Putamen (tissue), 1 donor: ENCODE results near the gene XIRP2.

Source experiments
- DNase-seq: peaks from one replicate; pipeline ENCODE4 v3.0.0-alpha.2; 2016; ENCODE audit warnings: low spot score

The XIRP2 gene

GRCh38 chr2:167135706-167136105 is 247.4 kb downstream of the XIRP2 start:
- DNase-seq: no peak

- DNase-seq: no peak
These were observed 248.8 kb downstream of the XIRP2 start for GRCh38 chr2:167136879-167137596.

DNA sequence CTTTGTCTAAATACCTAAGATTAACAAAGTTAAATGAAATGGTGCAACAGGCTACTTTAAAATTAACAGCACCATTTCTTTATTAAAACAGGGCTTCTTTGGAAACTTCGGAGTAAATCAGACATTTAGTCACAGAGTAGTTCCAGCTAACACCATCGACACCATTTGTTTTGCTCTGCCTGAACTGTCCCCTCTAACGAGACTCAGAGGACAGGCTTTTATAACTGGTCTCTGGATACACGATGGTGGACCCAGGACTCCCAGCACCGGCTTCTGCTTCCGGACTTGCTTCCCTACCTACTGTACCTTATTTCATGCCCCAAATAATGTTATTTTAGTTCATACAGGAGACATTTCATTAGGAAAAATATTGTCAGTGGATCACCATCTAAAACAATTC is 252.1 kb downstream of the XIRP2 start:
- no peak for DNase-seq

GRCh38 chr2:167140767-167141166 is 252.5 kb downstream of the XIRP2 start:
- no peak for DNase-seq

GRCh38 chr2:167142554-167142953 is 254.3 kb downstream of the XIRP2 start:
- DNase-seq: no peak

DNA sequence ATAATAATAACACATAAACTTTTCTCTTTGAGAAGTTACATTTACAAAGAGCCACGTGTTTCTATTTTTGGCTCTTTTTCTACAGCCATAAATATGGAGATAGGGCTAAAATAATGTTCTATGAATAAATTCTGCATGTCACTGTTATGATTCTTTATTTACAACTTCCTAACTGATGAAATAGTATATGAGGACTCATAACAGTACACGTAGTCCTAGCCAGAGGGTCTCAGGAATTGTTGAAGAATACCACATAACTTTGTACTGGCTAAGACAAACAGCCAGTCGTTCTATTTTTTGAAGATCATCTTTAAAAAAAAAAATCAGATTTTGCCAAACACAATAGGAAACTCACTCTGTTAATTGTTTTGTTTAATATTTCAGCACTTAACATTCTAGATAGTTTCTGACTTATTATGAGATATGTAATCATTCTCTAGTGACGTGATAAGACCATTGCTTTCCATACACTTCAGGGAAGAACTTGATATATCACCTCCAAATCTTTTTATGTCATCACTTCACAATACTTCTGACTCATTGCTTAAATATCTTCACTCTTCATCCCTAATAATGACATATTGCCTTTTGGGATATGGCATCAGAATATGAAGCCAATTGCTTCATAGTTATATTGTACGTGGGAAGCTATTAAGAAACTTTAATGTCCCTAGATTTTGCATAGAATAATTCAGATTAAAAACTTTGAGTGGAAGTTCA is 256.1 kb downstream of the XIRP2 start:
- DNase-seq: no peak

GRCh38 chr2:167147271-167147941 is 259.1 kb downstream of the XIRP2 start:
- DNase-seq: no peak

DNA sequence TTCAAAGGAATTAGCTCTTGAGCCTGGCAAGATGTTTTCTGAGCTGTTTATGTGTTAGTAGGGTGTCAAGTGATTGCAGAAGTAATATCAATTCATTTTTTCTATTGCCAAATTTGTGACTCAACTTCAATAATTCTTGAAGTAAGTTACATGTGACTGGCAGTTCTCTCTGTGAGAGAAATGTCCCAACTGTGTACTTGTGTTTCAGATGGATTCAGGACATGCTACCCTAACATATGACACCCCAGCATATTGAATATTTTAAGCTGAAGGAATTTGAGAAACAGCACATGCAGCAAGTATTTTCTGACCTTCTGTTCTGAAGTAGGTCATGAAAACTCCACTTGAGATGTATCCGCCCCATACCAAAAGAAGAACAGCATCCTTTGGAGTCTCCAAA is 263.6 kb downstream of the XIRP2 start:
- DNase-seq: no peak

GRCh38 chr2:167157523-167157922 is 269.2 kb downstream of the XIRP2 start:
- DNase-seq: no peak

GRCh38 chr2:167177196-167177595 is 288.9 kb downstream of the XIRP2 start:
- DNase-seq: no peak

GRCh38 chr2:167181134-167181533 is 292.9 kb downstream of the XIRP2 start:
- DNase-seq: no peak

DNA sequence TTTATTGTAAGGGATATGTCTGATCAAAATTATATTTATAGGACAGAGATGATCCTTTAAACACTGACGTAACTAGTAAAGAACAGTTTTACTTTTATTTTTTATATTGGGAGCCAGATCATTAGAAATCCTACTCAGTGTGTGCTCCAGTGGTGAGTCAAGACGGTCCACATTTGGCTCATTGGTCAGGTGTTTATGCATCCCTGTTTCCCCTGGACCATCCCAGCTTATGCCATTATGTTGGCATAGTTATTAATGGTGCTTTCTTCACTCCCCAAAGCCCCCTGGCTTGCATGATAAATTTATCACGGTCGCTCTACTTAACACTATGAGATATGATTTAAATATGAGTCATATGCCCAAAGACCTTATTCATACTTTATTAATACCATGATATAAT is 293.4 kb downstream of the XIRP2 start:
- no peak for DNase-seq

GRCh38 chr2:167182403-167182802 is 294.1 kb downstream of the XIRP2 start:
- no peak for DNase-seq

DNA sequence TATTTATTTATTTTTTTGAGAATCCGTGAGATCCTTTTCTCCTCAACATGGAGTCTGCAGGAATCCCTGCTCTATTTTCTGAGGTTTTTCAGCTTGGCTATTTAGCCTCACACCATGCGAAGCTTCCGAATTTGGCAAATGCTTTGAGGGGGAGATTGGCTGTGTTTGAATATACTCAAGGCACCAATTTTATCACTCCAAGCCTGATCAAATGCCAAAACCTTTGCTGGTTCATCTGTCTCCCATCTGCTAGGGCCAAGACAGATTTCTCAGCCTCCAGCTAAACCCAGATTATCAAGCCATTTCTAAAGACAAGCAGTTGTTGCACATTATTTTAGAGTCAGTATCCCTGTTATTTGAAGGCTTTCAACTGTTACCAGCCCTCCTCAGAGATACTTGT is 295.7 kb downstream of the XIRP2 start:
- no peak for DNase-seq

- no peak for DNase-seq
These were observed 298.2 kb downstream of the XIRP2 start for GRCh38 chr2:167186465-167186864.

DNA sequence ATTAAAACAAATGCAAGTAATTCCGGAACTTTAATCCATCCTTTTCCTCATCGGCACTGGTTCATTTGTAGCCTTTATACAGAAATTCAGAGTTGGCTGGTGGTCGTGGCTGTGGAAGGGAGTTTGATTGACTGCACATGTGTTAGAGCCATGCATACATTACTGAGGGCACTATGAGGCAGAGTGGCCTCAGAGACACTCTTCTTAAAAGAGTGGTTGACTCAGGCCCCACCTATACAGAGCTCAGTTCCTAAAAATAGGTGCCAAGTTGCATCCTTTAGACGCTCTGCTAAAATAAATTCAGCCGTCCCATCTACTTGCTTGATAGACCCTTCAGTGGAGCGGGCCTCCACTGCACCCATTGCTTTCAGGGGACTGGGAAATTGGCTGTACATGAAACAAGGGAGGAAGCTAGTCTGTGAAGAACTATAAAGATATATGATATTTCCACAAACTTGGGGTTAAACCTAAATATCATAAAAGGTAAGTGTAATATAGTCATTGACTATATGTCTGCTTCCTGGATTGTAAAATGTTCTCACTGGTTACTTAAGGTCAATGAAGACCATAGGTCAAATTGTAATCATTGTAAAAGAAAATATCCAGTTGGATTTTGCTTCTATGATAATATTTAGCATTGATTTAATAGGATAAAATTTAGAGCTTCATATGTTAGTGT is 298.9 kb downstream of the XIRP2 start:
- no peak for DNase-seq

GRCh38 chr2:167187978-167188967 is 300.0 kb downstream of the XIRP2 start:
- no peak for DNase-seq

DNA sequence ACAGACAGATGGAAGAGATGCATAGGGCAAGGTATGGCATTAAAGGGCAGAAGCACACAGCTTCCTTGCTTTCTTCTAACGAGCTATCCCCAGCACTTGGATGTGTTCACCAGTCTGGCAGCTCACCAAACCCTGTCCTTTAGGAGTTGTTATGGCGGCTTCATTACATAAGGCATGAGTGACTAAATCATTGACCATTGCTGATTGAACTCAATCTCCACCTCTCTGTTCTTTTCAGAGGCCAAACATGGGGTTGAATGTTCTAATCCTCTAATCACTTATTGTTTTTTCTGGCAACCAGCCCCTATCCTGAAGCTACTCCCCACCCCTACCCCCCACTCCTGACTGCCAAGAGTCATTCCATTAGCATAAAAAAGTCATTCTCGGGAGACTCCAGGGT is 301.8 kb downstream of the XIRP2 start:
- no peak for DNase-seq

DNA sequence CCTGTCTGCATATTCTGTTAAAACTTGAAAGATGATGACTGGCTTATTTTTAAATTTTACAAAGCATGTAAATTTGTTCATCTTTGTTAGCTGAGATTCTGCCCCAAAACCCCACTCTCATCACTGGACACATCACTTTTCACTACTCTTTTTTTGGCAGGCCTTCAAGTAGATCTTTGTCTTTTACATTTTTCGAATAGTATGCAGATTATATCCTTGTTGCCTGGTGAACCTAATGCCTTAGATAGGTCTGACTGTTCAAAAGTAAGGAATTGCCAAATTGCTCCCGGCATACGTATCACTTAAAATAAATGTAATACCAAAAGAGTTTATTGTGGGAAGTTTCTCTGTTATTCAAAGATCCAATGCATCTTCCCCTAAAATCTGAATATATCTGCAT is 303.3 kb downstream of the XIRP2 start:
- DNase-seq: no peak

DNA sequence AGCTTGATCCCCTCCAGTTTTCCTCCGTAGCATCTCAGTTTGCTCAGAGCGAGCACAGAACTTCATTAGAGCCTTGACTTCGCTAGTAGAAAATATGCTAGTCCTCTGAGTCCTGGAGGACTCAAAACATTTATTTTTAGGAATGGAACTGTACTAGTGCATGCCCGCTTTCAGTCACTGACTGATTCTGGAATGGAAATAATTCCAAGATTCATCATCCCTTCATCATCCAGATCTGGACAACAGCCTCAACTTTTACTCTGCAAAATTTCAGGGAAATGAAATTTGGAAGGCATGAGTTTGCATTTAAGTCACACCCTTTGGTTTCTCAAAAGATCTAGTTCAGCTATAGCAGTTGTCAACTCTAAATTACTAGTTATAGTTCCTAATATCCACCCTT is 304.6 kb downstream of the XIRP2 start:
- no peak for DNase-seq

DNA sequence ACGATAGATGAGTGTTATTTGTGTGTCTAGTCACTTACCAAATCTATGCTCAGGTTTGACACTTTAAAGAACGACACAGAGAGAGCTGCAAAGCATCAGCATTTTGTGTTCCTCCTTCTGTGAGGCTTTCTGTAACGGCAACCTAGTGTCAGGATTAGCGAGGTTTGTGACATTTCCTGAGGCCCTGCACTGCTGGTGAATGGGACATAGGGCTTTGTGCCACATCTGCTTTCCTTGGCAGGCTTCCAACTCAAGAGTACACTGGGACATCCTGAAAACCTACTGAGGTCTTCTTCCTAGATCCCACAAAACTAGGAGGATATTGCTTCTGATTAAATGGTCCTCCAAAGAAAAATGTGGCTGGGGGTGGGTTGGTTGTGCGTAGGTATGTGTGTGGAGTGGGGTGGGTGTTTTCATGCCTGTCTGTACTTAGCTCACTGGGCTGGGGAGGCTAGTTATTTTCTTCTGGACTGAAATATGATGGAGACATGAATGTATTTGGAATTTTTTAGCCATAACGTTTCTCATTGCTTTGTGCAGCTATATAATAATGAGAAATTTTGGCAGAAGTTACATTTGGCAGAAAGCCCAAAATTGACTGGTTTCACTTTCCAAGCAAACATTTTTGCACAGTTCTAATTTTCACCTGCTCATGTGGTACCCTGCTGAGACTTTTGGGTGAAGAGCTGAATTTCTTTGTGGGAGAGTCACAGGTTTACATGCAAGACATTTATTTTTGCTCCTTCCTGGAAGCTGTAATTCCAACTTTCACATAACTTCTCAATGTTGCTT is 308.4 kb downstream of the XIRP2 start:
- no peak for DNase-seq
